OCI-LY7 (cell line): Measurements from ENCODE around the gene TTC33.

Source experiments
- EZH2phosphoT487 ChIP-seq: fragments of 200-600 bp; sonication (generic); IDR thresholded peaks from 2 replicates; pipeline ENCODE4 v1.6.1; 2018; ENCODE audit warnings: low read depth, borderline replicate concordance, mild to moderate bottlenecking, mixed run types, antibody characterized with exemption, low read length, moderate library complexity, mixed read lengths
- TF ChIP-seq, protein P1 (sequence below): fragments of 200-600 bp; sonication (generic); conservative IDR thresholded peaks from 2 replicates; pipeline ENCODE4 v1.5.1; 2014; ENCODE audit warnings: mild to moderate bottlenecking, antibody characterized with exemption, low read length, moderate library complexity, mixed read lengths

DNA sequence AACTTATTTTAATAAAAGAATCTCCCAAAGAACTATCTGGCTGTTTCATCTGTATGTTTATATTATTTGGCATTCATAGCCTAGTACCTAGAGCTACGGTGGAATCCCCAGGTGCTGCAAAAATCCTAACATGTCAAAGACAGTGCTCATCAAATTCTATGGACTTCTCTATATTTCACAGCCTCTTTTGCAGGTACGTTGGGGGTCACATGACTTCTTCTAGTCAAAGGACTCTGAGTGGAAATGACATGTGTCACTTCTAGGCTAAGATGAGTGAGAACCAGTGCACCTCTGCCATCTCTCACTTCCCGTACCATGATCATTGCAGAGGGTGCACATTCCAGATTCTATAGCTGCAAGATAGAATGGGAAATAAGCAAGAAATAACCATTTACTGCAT is 148.6 kb downstream of the TTC33 start:
- TF ChIP-seq, protein P1, sequence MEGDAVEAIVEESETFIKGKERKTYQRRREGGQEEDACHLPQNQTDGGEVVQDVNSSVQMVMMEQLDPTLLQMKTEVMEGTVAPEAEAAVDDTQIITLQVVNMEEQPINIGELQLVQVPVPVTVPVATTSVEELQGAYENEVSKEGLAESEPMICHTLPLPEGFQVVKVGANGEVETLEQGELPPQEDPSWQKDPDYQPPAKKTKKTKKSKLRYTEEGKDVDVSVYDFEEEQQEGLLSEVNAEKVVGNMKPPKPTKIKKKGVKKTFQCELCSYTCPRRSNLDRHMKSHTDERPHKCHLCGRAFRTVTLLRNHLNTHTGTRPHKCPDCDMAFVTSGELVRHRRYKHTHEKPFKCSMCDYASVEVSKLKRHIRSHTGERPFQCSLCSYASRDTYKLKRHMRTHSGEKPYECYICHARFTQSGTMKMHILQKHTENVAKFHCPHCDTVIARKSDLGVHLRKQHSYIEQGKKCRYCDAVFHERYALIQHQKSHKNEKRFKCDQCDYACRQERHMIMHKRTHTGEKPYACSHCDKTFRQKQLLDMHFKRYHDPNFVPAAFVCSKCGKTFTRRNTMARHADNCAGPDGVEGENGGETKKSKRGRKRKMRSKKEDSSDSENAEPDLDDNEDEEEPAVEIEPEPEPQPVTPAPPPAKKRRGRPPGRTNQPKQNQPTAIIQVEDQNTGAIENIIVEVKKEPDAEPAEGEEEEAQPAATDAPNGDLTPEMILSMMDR, result no peak
- TF ChIP-seq EZH2phosphoT487, result no peak
